GM23338 (cell line): ENCODE results near the gene EPHA8. TPM values are rescaled to one million over a fixed set of nuclear protein-coding genes. Genes with fewer than 3 reads are reported as not detected.

Experiments
- ATAC-seq: fragments of 200-7000 bp; cut with Tn5 transposase; 3 replicates; pipeline ENCODE4 v1.9.1; 2020
- DNase-seq: peaks from one replicate; pipeline ENCODE4 v3.0.0-alpha.2; 2015; ENCODE audit warnings: low spot score
- H2AFZ ChIP-seq: fragments of 200-600 bp; sonication (generic); 2 replicates; pipeline ENCODE4 v1.8.0; 2016; ENCODE audit warnings: antibody characterized with exemption, mild to moderate bottlenecking, moderate library complexity
- H3F3A ChIP-seq: fragments of 200-600 bp; sonication (generic); replicated peaks from 2 replicates; pipeline ENCODE4 v1.8.0; 2017; ENCODE audit warnings: antibody characterized with exemption, mixed run types, low read depth
- H3K27ac ChIP-seq: fragments of 200-600 bp; sonication (generic); 2 replicates; pipeline ENCODE4 v1.6.1; 2016; ENCODE audit warnings: low read depth
- H3K27me3 ChIP-seq: fragments of 200-600 bp; sonication (generic); 2 replicates; pipeline ENCODE4 v1.8.0; 2016; ENCODE audit warnings: mild to moderate bottlenecking, mixed run types, moderate library complexity; ENCODE audit not compliant: insufficient read depth
- H3K36me3 ChIP-seq: fragments of 200-600 bp; sonication (generic); 2 replicates; pipeline ENCODE4 v1.8.0; 2016; ENCODE audit warnings: mild to moderate bottlenecking; ENCODE audit not compliant: insufficient read depth
- H3K4me1 ChIP-seq: fragments of 200-600 bp; sonication (generic); 2 replicates; pipeline ENCODE4 v1.8.0; 2016; ENCODE audit warnings: mild to moderate bottlenecking, moderate library complexity; ENCODE audit not compliant: insufficient read depth
- H3K4me2 ChIP-seq: fragments of 200-600 bp; sonication (generic); 2 replicates; pipeline ENCODE4 v1.7.1; 2017; ENCODE audit warnings: mixed run types
- H3K4me3 ChIP-seq: fragments of 200-600 bp; sonication (generic); 2 replicates; pipeline ENCODE4 v1.6.1; 2016; ENCODE audit warnings: mixed run types
- H3K79me2 ChIP-seq: fragments of 200-600 bp; sonication (generic); replicated peaks from 2 replicates; pipeline ENCODE4 v1.8.0; 2017; ENCODE audit warnings: mild to moderate bottlenecking; ENCODE audit not compliant: insufficient read depth
- H3K9me2 ChIP-seq: fragments of 200-600 bp; sonication (generic); 2 replicates; pipeline ENCODE4 v1.8.0; 2017; ENCODE audit not compliant: insufficient read depth
- H4K20me1 ChIP-seq: fragments of 200-600 bp; sonication (generic); replicated peaks from 2 replicates; pipeline ENCODE4 v1.8.0; 2017; ENCODE audit warnings: mild to moderate bottlenecking; ENCODE audit not compliant: insufficient read depth
- H3K27ac Mint-ChIP-seq: 2 replicates; pipeline ENCODE4 v1.8.0; 2020; ENCODE audit warnings: inconsistent platforms, mild to moderate bottlenecking, moderate library complexity, mixed read lengths
- H3K27me3 Mint-ChIP-seq: 3 replicates; pipeline ENCODE4 v1.8.0; 2022; ENCODE audit warnings: low read depth, mild to moderate bottlenecking, moderate library complexity, mixed read lengths, inconsistent platforms; ENCODE audit not compliant: insufficient read depth, poor library complexity
- H3K36me3 Mint-ChIP-seq: 3 replicates; pipeline ENCODE4 v1.8.0; 2021; ENCODE audit warnings: low read depth, mild to moderate bottlenecking, inconsistent platforms, moderate library complexity, mixed read lengths
- H3K4me1 Mint-ChIP-seq: 3 replicates; pipeline ENCODE4 v1.8.0; 2020; ENCODE audit warnings: mild to moderate bottlenecking, inconsistent platforms, mixed read lengths
- H3K4me3 Mint-ChIP-seq: 3 replicates; pipeline ENCODE4 v1.8.0; 2021; ENCODE audit warnings: moderate library complexity, mild to moderate bottlenecking, inconsistent platforms, mixed read lengths
- H3K9me3 Mint-ChIP-seq: 3 replicates; pipeline ENCODE4 v1.8.0; 2020; ENCODE audit warnings: moderate library complexity, mild to moderate bottlenecking, inconsistent platforms, mixed read lengths
- CREB1 ChIP-seq: fragments of 250-450 bp; sonication (Bioruptor Pico); IDR thresholded peaks from 2 replicates; pipeline ENCODE4 v1.5.0; 2020; ENCODE audit warnings: low read depth, mild to moderate bottlenecking, moderate library complexity
- CTCF ChIP-seq, 2 experiments: fragments of 200-600 bp in 1 of 2; sonication (generic) in 1 of 2; conservative IDR thresholded peaks; 2 replicates each; pipeline versions ENCODE4 v1.5.1 to v1.6.1; 2016 to 2017; ENCODE audit warnings: antibody characterized with exemption in 2 of 2, low read depth in 2 of 2, mild to moderate bottlenecking in 2 of 2, moderate library complexity in 1 of 2
- ETS1 ChIP-seq: IDR thresholded peaks from 2 replicates; pipeline ENCODE4 v1.6.1; 2016; ENCODE audit warnings: antibody characterized with exemption
- EZH2 ChIP-seq: fragments of 200-600 bp; sonication (generic); IDR thresholded peaks from one replicate; pipeline ENCODE4 v1.8.0; 2017; ENCODE audit warnings: antibody characterized with exemption, mild to moderate bottlenecking, low read depth; ENCODE audit not compliant: unreplicated experiment
- EZH2phosphoT487 ChIP-seq: fragments of 200-600 bp; sonication (generic); IDR thresholded peaks from one replicate; pipeline ENCODE4 v1.8.1; 2018; ENCODE audit warnings: antibody characterized with exemption; ENCODE audit not compliant: unreplicated experiment
- JUNB ChIP-seq: IDR thresholded peaks from one replicate; pipeline ENCODE4 v1.6.1; 2016; ENCODE audit warnings: antibody characterized with exemption; ENCODE audit not compliant: unreplicated experiment
- NANOG ChIP-seq: IDR thresholded peaks from 2 replicates; pipeline ENCODE4 v1.6.1; 2016; ENCODE audit warnings: antibody characterized with exemption, borderline replicate concordance
- POLR2AphosphoS5 ChIP-seq: IDR thresholded peaks from 2 replicates; pipeline ENCODE4 v1.6.1; 2016; ENCODE audit warnings: antibody characterized with exemption, low read depth
- REST ChIP-seq: IDR thresholded peaks from one replicate; pipeline ENCODE4 v1.6.1; 2018; ENCODE audit warnings: antibody characterized with exemption; ENCODE audit not compliant: unreplicated experiment
- STAT1 ChIP-seq: IDR thresholded peaks from one replicate; pipeline ENCODE4 v1.6.1; 2016; ENCODE audit warnings: antibody characterized with exemption; ENCODE audit not compliant: unreplicated experiment
- ZNF114 ChIP-seq: fragments of 250-450 bp; sonication (Bioruptor Pico); IDR thresholded peaks from 2 replicates; pipeline ENCODE4 v1.5.0; 2020; ENCODE audit warnings: mild to moderate bottlenecking, moderate library complexity
- ZNF331 ChIP-seq: fragments of 250-450 bp; sonication (Bioruptor Pico); IDR thresholded peaks from 2 replicates; pipeline ENCODE4 v1.5.0; 2020; ENCODE audit warnings: low read depth, mild to moderate bottlenecking, moderate library complexity
- ZNF462 ChIP-seq: fragments of 250-450 bp; sonication (Bioruptor Pico); IDR thresholded peaks from 2 replicates; pipeline ENCODE4 v1.5.0; 2020; ENCODE audit warnings: mild to moderate bottlenecking, moderate library complexity
- polyA plus RNA-seq: library from polyadenylated mRNA; unstranded; fragments of >200 nt; fragmentation: Nextera tagmentation; extraction: Ambion mirVana; gene quantifications from 2 replicates; pipeline ENCODE4 v1.2.1, GENCODE V29; 2016
- total RNA-seq: library from RNA; depleted of rRNA; stranded (reverse); fragments of >200 nt; shearing (Covaris generic); gene quantifications from 2 replicates; pipeline ENCODE4 v1.2.3, GENCODE V29; 2014

The EPHA8 gene
- total and polyA plus RNA-seq, 2 experiments from 2014 or later, result 2.3 to 5.0 TPM

- Mint-ChIP-seq H3K4me3 (no peak overlapping the region), H3K27ac (no peak overlapping the region), H3K27me3 (peaks cover 21% of the 10 kb centered on the region), H3K36me3 (no peaks in the 10 kb centered on the region), H3K9me3 (no peaks in the 10 kb centered on the region; the same call in 2 of the 3 replicates), H3K4me1 (peaks cover 5% of the 10 kb centered on the region; the same call in 2 of the 3 replicates)
- DNase-seq (no peak), ATAC-seq (no peak)
- Histone ChIP-seq H3F3A (no peaks in the 10 kb centered on the region), H3K9me2 (no peaks in the 10 kb centered on the region), H3K27me3 (no peaks in the 10 kb centered on the region), H3K79me2 (no peaks in the 10 kb centered on the region), H3K4me3 (no peak overlapping the region), H3K4me1 (no peaks in the 10 kb centered on the region; the same call in 1 of the 2 replicates), H4K20me1 (no peaks in the 10 kb centered on the region), H2AFZ (no peak overlapping the region), H3K27ac (no peak overlapping the region), H3K36me3 (no peaks in the 10 kb centered on the region), H3K4me2 (no peak overlapping the region)
- no peak for TF ChIP-seq EZH2phosphoT487
- no peak for TF ChIP-seq ZNF114
- TF ChIP-seq STAT1, result no peak
- no peak for TF ChIP-seq POLR2AphosphoS5
- no peak for TF ChIP-seq NANOG
- no peak for TF ChIP-seq JUNB
- TF ChIP-seq EZH2, result no peak
- no peak for TF ChIP-seq CREB1 (CRISPR knock-in tag)
- no peak for TF ChIP-seq CTCF (conservative IDR thresholded peaks at IDR 0.05; ENCODE audit: low read depth in 2 of 2)
- TF ChIP-seq ZNF462 (CRISPR knock-in tag), result no peak
- no peak for TF ChIP-seq ZNF331
- no peak for TF ChIP-seq REST
- TF ChIP-seq ETS1, result no peak
Observed at GRCh38 chr1:22544606-22545005, 18.7 kb upstream of the EPHA8 start.
